HUES48 (cell line): ENCODE measurements around the gene SAMD4B.
"Not testable (repeated sequence)": the region's sequence is repeated elsewhere in the genome, so short reads cannot be mapped to it uniquely, and the experiment has no call there.

Experiments used
- H3K27ac ChIP-seq: one replicate; pipeline ENCODE4 v1.7.0; 2013; ENCODE audit warnings: low read depth, low read length, inconsistent platforms
- H3K27me3 ChIP-seq: 2 replicates; pipeline ENCODE4 v1.6.1; 2013; ENCODE audit warnings: mild to moderate bottlenecking, low read length; ENCODE audit not compliant: control insufficient read depth, insufficient read depth
- H3K36me3 ChIP-seq: 2 replicates; pipeline ENCODE4 v1.6.1; 2013; ENCODE audit warnings: low read length; ENCODE audit not compliant: control insufficient read depth, insufficient read depth
- H3K4me1 ChIP-seq: 2 replicates; pipeline ENCODE4 v1.6.1; 2013; ENCODE audit warnings: mild to moderate bottlenecking, low read length; ENCODE audit not compliant: control insufficient read depth, insufficient read depth
- H3K4me3 ChIP-seq: 2 replicates; pipeline ENCODE4 v1.5.1; 2013; ENCODE audit warnings: mild to moderate bottlenecking, low read depth, low read length
- H3K9ac ChIP-seq: 2 replicates; pipeline ENCODE4 v1.6.1; 2013; ENCODE audit warnings: mild to moderate bottlenecking, low read depth, low read length, moderate library complexity
- H3K9me3 ChIP-seq: 2 replicates; pipeline ENCODE4 v1.6.1; 2013; ENCODE audit warnings: low read length; ENCODE audit not compliant: control insufficient read depth, insufficient read depth

The SAMD4B gene

DNA sequence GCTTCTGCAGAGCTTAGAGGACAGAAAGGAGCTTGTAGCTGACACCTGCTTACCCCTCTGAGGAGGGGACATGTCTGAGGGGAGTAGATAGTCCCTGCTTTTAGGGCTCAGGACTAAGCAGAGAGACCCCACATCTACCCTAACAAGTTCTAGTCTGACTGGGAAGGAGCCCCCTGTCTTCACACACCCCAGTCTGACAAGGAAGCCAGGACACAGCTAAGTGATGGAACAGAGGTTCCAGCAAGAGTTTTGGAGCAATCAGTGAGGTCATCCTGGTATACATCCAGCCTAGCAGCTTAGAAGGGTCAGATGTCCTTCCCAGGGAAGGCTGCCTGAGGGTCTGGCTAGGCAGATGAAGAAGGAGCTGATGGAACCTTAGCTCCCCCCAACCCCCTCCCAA is 33.7 kb downstream of the SAMD4B start:
- no peaks in the 10 kb centered on the region for H3K9me3 ChIP-seq
- H3K9ac ChIP-seq: no peak overlapping the region
- peaks cover 81% of the 10 kb centered on the region for H3K36me3 ChIP-seq
- H3K4me1 ChIP-seq: no peaks in the 10 kb centered on the region
- no peak overlapping the region for H3K27ac ChIP-seq
- H3K27me3 ChIP-seq: no peaks in the 10 kb centered on the region
- no peak overlapping the region for H3K4me3 ChIP-seq

DNA sequence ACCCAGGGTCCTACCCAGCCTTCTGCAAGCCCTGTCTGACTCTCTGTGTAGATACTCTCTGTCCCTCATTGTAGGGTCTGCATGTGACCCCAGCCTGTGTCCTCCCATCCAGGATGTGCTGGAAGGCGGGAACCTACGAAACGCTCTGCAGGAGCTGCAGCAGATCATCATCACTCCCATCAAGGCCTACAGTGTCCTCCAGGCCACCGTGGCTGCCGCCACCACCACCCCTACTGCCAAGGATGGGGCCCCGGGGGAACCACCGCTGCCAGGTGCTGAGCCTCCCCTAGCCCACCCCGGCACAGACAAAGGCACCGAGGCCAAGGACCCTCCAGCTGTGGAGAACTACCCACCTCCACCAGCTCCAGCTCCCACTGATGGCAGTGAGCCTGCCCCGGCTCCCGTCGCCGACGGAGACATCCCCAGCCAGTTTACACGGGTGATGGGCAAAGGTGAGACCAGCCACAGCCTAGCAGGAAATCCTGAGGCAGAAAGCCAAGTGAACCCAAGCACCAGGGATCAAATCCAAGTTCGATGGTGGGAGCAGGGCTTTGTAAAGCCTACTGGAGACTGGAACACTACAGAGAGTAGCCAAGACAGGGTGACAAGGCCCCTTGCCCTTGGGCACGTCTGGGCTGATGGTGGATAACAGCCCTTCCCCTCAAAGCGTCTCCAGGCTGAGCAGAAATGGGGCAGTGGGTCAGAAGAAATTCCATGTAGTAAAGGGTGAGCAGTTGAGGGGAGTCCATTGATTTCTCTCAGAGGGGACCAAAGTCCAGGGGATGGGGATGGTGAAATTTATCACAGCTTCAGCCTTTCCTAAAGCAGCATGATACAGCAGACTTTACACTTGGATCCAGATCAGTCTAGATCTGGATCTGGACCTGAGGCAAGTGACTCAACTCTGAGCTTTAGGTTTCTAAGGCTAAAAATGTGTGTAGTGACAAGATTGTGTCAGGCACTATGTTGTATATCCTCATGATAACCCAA is 35.4 kb downstream of the SAMD4B start:
- no peaks in the 10 kb centered on the region for H3K4me1 ChIP-seq
- no peak overlapping the region for H3K27ac ChIP-seq
- no peaks in the 10 kb centered on the region for H3K27me3 ChIP-seq
- no peak overlapping the region for H3K4me3 ChIP-seq
- H3K9ac ChIP-seq: no peak overlapping the region
- peaks cover 81% of the 10 kb centered on the region for H3K36me3 ChIP-seq
- no peaks in the 10 kb centered on the region for H3K9me3 ChIP-seq

DNA sequence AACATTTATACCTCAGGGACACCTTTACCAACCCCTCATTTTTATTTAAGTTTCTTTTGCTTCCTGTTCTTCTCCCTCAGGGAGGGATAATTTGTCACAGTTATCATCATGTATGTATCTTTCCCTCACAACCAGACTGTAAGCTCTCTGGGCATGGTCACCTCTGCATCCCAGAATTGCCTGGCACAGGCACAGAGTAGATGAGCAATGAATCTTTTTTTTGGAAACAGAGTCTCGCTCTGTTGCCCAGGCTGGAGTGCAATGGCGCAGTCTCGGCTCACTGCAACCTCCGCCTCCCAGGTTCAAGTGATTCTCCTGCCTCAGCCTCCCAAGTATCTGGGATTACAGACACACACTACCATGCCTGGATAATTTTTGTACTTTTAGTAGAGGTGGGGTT is 37.1 kb downstream of the SAMD4B start:
- H3K9me3 ChIP-seq, H3K4me1 ChIP-seq, H3K27ac ChIP-seq, H3K4me3 ChIP-seq, H3K27me3 ChIP-seq, H3K9ac ChIP-seq: not testable (repeated sequence)
- peaks cover 90% of the 10 kb centered on the region for H3K36me3 ChIP-seq

DNA sequence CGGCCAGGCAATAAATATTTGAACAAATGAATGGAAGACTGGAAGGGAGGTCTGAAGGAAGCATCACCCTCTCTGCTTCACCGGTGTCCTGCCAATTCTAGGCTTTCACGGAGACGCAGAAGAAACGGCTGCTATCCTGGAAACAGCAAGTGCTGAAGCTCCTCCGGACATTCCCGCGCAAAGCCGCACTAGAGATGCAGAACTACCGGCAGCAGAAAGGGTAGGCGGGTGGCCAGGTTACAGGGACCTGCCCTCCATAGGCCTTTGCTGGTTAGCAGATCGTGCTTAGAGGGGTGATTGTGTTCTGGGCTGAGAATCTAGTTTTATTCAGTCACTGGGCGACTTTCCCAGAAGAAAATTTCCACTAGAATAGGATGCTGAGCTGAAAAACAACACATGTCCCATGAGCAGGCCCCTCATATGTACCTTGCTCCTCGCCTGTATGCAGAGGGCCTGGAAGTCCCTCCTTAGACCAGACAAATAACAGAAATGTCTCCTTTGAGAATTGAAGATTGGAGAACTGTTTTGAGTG is 37.7 kb downstream of the SAMD4B start:
- H3K36me3 ChIP-seq: peaks cover 90% of the 10 kb centered on the region

DNA sequence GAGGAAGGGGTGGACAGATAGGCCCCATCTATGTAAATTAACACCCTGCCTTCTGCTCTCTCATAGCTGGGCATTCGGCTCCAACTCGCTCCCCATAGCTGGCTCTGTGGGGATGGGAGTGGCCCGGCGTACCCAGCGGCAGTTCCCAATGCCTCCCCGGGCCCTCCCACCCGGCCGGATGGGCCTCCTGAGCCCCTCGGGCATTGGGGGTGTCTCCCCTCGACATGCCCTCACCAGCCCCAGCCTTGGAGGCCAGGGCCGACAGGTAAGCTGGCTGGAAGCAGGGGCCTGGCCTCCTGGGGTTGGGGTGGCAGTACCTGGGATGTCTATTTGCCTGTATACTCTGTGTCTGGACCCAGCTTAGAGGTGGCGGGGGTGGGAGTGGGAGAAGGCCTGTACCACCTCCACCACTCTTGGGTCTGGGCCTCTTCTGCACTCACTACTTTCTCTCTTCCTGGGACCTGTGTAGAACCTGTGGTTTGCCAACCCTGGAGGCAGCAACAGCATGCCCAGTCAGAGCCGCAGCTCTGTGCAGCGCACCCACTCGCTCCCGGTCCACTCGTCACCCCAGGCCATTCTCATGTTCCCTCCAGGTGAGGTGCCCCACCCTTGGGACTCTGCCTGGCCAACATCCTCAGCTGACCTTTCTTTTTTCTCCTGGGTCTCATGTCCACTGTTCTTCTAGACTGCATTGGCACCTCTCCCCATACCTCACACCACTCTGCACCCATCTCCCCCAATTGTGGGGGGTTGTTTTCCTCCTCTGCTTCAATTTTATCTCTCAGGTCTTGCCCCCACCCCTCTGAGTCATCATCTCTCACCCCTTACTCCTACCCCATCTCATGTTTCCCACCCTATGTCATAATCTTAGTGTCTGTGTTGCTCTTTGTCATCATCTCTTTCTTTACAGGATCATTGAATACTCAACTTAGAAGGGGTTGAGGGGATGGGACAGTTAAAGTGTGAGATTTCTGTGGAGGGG is 38.6 kb downstream of the SAMD4B start:
- no peaks in the 10 kb centered on the region for H3K27me3 ChIP-seq
- no peak overlapping the region for H3K27ac ChIP-seq
- H3K4me1 ChIP-seq: no peaks in the 10 kb centered on the region
- no peak overlapping the region for H3K4me3 ChIP-seq
- H3K9ac ChIP-seq: no peak overlapping the region
- peaks cover 91% of the 10 kb centered on the region for H3K36me3 ChIP-seq
- no peaks in the 10 kb centered on the region for H3K9me3 ChIP-seq

More for the DNA sequence above, 37.7 kb downstream of the SAMD4B start:
- no peak overlapping the region for H3K27ac ChIP-seq
- H3K4me1 ChIP-seq: no peaks in the 10 kb centered on the region
- H3K4me3 ChIP-seq: no peak overlapping the region
- H3K27me3 ChIP-seq: no peaks in the 10 kb centered on the region
- H3K9ac ChIP-seq: no peak overlapping the region
- no peaks in the 10 kb centered on the region for H3K9me3 ChIP-seq

DNA sequence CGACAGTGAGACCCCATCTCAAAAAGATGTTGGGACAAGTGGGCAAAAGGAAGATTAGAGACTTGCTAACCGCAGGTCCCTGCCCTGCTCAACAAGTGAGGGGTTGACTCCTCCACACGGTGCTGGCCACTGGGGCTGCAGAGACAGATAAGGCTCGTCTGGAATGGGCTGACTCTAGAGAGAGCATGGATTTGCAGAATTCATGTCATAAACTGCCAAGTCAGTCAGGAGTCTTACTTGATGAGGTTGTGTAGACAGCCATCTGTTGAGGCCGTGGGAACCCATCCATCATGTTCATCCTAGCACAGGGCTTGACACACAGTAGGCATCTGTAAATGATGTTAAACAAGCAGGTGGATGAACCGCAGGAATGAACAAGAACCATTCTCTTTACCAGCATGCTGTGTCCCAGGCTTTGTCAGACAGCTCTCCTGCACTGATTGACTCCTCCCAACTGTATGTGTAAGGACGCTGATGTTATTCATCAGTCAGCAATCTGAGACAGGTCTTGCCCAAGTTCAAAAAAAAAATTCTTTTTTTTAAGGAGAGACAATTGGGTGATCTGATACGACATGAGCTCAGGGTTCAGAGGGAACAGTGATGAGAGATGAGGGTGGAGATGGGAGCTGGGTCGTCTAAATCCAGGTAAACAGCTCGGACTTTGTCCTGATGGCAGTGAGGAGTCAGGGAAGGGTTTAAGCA is 39.8 kb downstream of the SAMD4B start:
- H3K4me1 ChIP-seq: no peaks in the 10 kb centered on the region
- H3K9ac ChIP-seq: no peak overlapping the region
- no peak overlapping the region for H3K27ac ChIP-seq
- H3K4me3 ChIP-seq: no peak overlapping the region
- no peaks in the 10 kb centered on the region for H3K9me3 ChIP-seq
- peaks cover 91% of the 10 kb centered on the region for H3K36me3 ChIP-seq
- no peaks in the 10 kb centered on the region for H3K27me3 ChIP-seq

DNA sequence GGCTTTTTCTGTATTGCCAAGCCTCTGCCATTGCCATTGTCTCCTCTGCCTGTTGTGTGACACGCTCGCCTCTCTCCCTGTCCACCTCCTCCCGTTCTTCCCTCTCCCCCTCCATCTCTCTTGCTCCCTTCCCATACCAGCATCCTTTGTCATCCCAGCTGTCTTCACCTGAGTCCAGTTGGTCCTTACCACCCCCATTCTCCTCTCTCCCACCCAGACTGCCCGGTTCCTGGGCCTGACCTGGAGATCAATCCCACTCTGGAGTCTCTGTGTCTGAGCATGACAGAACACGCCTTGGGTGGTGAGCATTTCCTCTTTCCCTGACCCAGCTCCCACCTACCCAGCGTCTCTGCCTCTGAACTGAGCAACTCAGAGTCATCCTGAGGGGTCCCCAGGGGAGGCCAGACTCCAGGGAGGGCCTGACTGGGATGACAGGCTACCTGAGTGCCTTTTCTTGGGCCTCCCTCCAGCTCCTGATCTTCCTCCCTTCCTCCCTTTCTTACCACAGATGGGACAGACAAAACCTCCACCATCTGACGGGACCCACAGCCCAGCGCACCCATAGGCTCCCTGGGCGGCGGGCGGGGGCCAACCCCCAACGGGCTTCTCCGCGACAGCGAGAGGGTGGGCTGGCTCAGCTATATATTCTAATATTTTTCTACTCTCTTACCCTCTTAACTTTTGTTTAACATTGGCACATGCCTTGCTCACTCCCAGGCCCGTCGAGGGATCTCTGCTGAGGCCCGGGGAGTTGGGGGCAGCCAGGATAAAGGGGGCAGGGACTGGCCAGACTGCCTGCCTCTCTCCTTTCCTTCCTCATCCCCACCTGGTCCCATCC is 41.0 kb downstream of the SAMD4B start:
- peaks cover 89% of the 10 kb centered on the region for H3K36me3 ChIP-seq
- H3K9ac ChIP-seq: no peak overlapping the region
- no peaks in the 10 kb centered on the region for H3K9me3 ChIP-seq
- H3K27me3 ChIP-seq: no peaks in the 10 kb centered on the region
- no peak overlapping the region for H3K27ac ChIP-seq
- H3K4me3 ChIP-seq: no peak overlapping the region
- no peaks in the 10 kb centered on the region for H3K4me1 ChIP-seq

DNA sequence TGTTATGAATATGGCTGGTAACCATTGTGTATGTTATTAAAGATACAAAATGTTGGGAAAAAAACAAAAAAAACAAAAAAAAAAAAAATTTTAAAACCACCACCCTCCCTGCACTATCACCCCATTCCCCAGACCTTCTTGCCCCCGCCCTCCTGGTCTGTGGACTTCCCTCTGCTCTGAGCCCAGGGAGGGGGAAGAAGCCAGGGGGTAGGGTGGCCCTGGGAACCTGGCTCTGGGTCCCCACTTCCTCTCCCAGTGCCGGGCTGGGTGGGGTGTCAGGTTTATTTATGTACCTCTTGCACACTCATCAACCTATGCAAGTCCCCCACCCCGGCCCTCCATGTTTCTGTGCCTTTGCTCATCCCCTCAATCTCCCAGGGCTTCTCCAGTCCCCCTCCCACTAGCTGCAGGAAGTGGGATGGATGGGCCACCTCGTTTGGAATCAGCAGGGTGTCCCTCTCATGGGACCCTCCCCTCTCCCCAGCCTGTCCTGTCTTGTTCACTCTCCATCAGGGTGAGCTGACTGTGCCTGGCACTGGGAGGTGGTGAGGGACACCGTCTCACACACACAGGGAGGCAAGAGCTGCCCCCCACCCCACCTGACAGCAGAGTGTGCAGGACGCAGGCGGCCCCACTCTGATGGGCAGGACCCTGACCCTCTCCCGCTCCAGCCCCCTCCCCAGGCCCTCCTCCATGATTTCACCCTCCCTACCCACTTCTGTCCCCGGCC is 42.8 kb downstream of the SAMD4B start:
- H3K27me3 ChIP-seq: no peaks in the 10 kb centered on the region
- H3K36me3 ChIP-seq: peaks cover 89% of the 10 kb centered on the region
- H3K9me3 ChIP-seq: no peaks in the 10 kb centered on the region
- H3K27ac ChIP-seq: no peak overlapping the region
- no peak overlapping the region for H3K9ac ChIP-seq
- no peak overlapping the region for H3K4me3 ChIP-seq
- H3K4me1 ChIP-seq: no peaks in the 10 kb centered on the region

DNA sequence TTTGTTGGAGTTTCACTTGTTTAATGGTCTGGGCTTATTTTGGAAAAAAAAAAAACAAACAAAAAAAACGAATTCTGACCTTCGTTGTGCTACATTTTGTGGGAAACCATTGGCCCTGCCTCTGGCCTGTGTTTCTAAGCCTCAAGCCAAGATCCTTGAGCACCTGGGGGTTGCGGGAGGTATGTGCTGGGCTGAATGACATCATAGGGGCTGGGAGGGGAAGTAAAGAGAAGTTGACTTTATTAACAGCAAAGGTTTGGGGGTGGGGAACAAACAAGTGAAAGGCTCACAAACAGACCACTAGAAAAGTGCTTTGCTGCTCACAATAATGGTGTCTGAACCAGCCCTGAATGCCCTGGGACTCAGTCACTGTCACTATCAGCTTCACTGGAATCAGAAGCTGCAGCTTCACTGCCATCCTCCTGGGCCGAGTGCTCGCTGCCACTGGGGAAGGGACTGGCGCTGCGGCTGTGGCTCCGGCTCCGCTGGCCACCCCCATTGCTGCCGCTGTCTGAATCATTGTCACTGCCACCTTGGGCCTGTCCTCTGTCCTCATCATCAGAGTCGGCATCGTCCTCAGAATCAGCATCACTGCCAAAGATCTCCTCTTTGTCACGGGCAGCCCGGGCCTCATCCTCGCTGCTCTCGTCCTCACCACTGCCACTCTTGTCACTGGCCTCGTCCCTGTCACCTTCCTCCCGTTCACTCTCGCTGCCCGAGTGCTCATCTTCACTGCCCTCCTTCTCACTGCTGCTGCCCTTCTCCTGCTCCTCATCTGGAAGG is 43.6 kb downstream of the SAMD4B start:
- Histone ChIP-seq H3K27me3 (no peaks in the 10 kb centered on the region), H3K9ac (no peak overlapping the region), H3K4me3 (no peak overlapping the region), H3K9me3 (no peaks in the 10 kb centered on the region), H3K27ac (no peak overlapping the region), H3K4me1 (no peaks in the 10 kb centered on the region), H3K36me3 (peaks cover 81% of the 10 kb centered on the region)
